ENCODE results near the gene TPST1. TPM values are rescaled to one million over a fixed set of nuclear protein-coding genes. Genes with fewer than 3 reads are reported as not detected.

The TPST1 gene
- total RNA-seq, 4 donors from 2014 or later, result 31.9 to 38.3 (median 36.8) TPM

DNA sequence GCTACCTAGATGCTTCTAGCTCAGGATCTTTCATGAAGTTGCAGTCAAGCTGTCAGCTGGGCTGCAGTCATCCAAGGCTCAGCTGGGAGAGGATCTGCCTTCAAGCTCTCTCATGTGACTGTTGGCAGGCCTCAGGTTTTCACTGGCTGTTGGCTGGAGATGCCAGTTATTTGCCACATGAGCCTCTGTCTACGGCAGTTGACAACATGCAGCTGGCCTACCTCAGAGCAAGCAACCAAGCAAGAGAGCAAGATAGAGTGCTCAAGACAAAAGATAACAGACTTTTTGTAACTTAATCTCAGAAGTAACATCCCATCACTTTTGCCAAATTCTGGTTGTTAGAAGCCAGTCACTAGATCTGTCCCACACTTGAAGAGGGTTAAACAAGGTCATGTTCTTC is 125.8 kb downstream of the TPST1 start:
- H3K27me3 ChIP-seq, result no peaks in the 10 kb centered on the region
- H3K4me1 ChIP-seq, result peaks cover 0 to 15% (median 0%) of the 10 kb centered on the region in 4 donors
- peak in 1 of 2 donors; percentile 19 for DNase-seq (ENCODE audit: low spot score in 2 of 2)
- 56 to 63% methylated on average over 1 of the region's 1 CpG for whole genome bisulfite sequencing, 2 donors
- H3K9me3 ChIP-seq, result peaks cover 0 to 5% (median 0%) of the 10 kb centered on the region in 4 donors
- H3K36me3 ChIP-seq, result no peaks in the 10 kb centered on the region
- no peak for TF ChIP-seq POLR2A (IDR thresholded peaks at IDR 0.05)
- H3K27ac ChIP-seq, result no peak overlapping the region
- H3K4me3 ChIP-seq, result no peak overlapping the region

DNA sequence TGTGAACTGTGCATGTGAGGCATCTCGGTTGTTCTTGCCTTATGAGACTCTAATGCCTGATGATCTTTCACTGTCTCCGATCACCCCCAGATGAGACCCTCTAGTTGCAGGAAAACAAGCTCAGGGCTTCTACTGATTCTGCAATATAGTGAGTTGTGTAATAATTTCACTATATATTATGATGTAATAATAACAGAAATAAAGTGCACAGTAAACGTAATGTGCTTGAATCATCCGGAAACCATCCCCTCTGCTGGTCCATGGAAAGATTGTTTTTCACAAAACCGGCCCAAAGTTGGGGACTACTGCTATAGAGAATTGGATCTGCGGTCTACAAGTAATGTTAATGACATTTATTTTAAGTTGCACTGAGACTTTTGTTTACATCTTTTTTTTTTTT is 126.7 kb downstream of the TPST1 start:
- 88 to 91% methylated on average over 6 of the region's 6 CpGs for WGBS, 2 donors
- Histone ChIP-seq H3K36me3 (no peaks in the 10 kb centered on the region), H3K4me3 (no peak overlapping the region), H3K27ac (no peak overlapping the region), H3K27me3 (no peaks in the 10 kb centered on the region), H3K4me1 (peaks cover 0 to 6% (median 0%) of the 10 kb centered on the region in 4 donors), H3K9me3 (peaks cover 0 to 14% (median 0%) of the 10 kb centered on the region in 4 donors)
- no peak for TF ChIP-seq CTCF (IDR thresholded peaks at IDR 0.05)
- TF ChIP-seq EP300 (IDR thresholded peaks at IDR 0.05), result no peak
- no peak for TF ChIP-seq POLR2A (IDR thresholded peaks at IDR 0.05)
- no peak for DNase-seq (ENCODE audit: low spot score in 2 of 2)

DNA sequence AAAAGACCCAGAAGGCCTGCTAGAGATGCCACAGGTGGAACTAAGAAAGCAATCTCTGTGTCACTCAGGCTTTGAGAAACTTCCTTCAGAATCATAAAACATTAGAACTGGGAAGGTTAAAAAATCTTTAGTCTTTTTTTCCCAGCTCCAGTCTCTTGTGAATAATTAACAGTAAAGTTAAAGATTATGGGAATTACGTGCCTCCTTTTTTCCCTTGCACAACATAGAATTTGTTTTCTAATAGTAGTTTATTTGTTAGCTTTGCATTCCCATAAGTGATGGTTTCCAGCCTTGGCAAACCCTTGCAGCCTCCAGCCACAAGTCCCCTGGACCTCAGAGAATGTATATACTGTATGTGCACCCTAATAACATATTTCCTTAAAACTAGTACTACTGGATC is 128.3 kb downstream of the TPST1 start:
- H3K36me3 ChIP-seq, result no peaks in the 10 kb centered on the region
- WGBS, 2 donors, result 66 to 77% methylated on average over 1 of the region's 1 CpG
- peaks cover 0 to 16% (median 0%) of the 10 kb centered on the region in 4 donors for H3K9me3 ChIP-seq
- no peak for DNase-seq (ENCODE audit: low spot score in 2 of 2)
- H3K4me1 ChIP-seq, result no peaks in the 10 kb centered on the region
- no peaks in the 10 kb centered on the region for H3K27me3 ChIP-seq
- TF ChIP-seq POLR2A (IDR thresholded peaks at IDR 0.05), result no peak
- TF ChIP-seq CTCF (IDR thresholded peaks at IDR 0.05), result no peak
- no peak for TF ChIP-seq EP300 (IDR thresholded peaks at IDR 0.05)
- H3K4me3 ChIP-seq, result no peak overlapping the region
- H3K27ac ChIP-seq, result no peak overlapping the region

- Histone ChIP-seq H3K27me3 (no peaks in the 10 kb centered on the region), H3K4me1 (no peaks in the 10 kb centered on the region), H3K36me3 (no peaks in the 10 kb centered on the region), H3K4me3 (no peak overlapping the region), H3K9me3 (peaks cover 0 to 16% (median 0%) of the 10 kb centered on the region in 4 donors), H3K27ac (no peak overlapping the region)
- DNase-seq (ENCODE audit: low spot score in 2 of 2), result no peak
- TF ChIP-seq EP300 (IDR thresholded peaks at IDR 0.05), result no peak
- no peak for TF ChIP-seq POLR2A (IDR thresholded peaks at IDR 0.05)
- TF ChIP-seq CTCF (IDR thresholded peaks at IDR 0.05), result no peak
- 86 to 95% methylated on average over 6 of the region's 6 CpGs for WGBS, 2 donors
Observed at GRCh38 chr7:66335318-66335717, 130.2 kb downstream of the TPST1 start.

DNA sequence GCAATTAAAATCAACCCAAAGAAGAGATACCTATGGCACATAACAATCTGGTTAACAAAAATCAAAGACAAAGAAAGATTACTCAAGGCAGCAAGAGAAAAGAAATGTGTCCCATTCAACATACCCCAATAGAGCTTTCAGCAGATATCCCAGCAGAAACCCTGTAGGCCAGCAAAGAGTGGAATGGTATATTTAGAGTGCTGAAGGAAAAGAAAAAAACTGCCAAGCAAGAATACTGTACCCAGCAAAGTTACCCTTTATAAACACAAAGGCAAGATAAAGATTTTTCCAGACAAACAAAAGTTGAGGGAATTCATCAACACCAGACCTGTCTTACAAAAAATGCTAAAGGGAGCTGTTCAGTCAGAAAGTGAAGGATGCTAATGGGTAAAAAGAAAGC is 131.6 kb downstream of the TPST1 start:
- Histone ChIP-seq H3K27ac (no peak overlapping the region), H3K4me1 (no peaks in the 10 kb centered on the region), H3K27me3 (no peaks in the 10 kb centered on the region), H3K4me3 (no peak overlapping the region), H3K36me3 (no peaks in the 10 kb centered on the region), H3K9me3 (peaks cover 0 to 16% (median 0%) of the 10 kb centered on the region in 4 donors)
- no peak for TF ChIP-seq CTCF (IDR thresholded peaks at IDR 0.05)
- no peak for TF ChIP-seq EP300 (IDR thresholded peaks at IDR 0.05)
- no peak for TF ChIP-seq POLR2A (IDR thresholded peaks at IDR 0.05)
- no peak for DNase-seq (ENCODE audit: low spot score in 2 of 2)

DNA sequence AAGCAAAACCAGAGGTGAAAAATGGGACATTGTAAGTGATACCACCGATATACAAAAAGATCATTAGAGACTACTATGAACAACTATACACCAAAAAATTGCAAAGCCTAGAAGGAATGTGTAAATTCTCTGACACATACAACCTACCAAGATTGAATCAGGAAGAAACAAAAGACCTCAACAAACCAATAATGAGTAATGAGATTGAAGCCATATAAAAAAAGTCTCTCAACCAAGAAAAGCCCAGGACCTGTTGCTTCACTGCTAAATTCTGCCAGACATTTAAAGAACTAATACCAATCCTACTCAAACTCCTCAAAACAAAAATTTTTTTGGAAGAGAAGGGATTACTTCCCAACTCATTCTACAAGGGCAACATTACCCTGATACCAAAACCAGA is 134.0 kb downstream of the TPST1 start:
- no peak for DNase-seq (ENCODE audit: low spot score in 2 of 2)
- no peak overlapping the region for H3K4me3 ChIP-seq
- WGBS, 2 donors, result 93 to 100% methylated on average over 1 of the region's 1 CpG
- H3K27me3 ChIP-seq, result no peaks in the 10 kb centered on the region
- peaks cover 0 to 16% (median 0%) of the 10 kb centered on the region in 4 donors for H3K9me3 ChIP-seq
- TF ChIP-seq EP300 (IDR thresholded peaks at IDR 0.05), result no peak
- TF ChIP-seq CTCF (IDR thresholded peaks at IDR 0.05), result no peak
- no peak for TF ChIP-seq POLR2A (IDR thresholded peaks at IDR 0.05)
- H3K4me1 ChIP-seq, result no peaks in the 10 kb centered on the region
- H3K36me3 ChIP-seq, result no peaks in the 10 kb centered on the region
- H3K27ac ChIP-seq, result no peak overlapping the region
